ENCODE results near the gene RGS5.
"Not testable (repeated sequence)": the region's sequence is repeated elsewhere in the genome, so short reads cannot be mapped to it uniquely, and the experiment has no call there.

The RGS5 gene, protein sequence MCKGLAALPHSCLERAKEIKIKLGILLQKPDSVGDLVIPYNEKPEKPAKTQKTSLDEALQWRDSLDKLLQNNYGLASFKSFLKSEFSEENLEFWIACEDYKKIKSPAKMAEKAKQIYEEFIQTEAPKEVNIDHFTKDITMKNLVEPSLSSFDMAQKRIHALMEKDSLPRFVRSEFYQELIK

DNA sequence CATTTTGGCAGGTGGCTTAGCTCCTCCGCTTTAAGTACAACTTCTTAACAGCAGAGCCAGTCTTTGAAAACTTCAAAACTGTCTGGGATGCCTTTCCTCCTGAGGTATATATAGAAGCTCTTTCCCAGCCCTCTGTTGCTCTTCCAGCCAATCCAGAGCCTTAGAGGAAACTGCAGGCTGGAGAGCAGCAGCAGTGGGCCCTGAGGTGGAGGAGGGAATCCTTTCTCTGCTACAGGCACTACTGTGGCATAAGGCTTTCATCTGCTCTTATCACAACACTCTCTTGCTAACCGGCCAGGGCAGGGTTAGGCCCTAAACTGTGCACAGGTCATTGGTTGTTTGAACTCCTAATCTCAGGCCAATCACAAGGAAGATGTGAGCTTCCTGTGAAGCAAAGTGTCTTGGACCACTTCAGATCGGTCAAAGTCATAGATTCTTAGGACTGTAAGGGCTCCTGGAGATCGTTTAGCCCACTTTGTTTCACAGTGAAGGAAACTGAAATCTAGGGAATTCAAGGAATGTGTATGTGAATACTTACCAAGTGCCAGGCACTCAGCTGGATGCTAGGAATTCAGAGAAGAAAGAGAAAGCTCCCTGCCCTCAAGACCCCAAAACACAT, at the start of gene RGS5:
RGS5 (minus strand) TSS at position 84 of the 619 bp plus-strand sequence; CDS start at position 3, 81 bp downstream.
- Histone ChIP-seq H3K9me3 (ENCODE audit: severe bottlenecking) (no peaks in the 10 kb centered on the region), H3K36me3 (ENCODE audit: low read depth) (no peaks in the 10 kb centered on the region), H3K27me3 (ENCODE audit: insufficient read depth, poor library complexity, severe bottlenecking) (no peaks in the 10 kb centered on the region), H3K27ac (ENCODE audit: poor library complexity, severe bottlenecking) (no peak within 1 kb of the TSS), H3K4me3 (ENCODE audit: severe bottlenecking) (no peak within 1 kb of the TSS), H3K4me1 (ENCODE audit: insufficient read depth, poor library complexity, severe bottlenecking) (peaks cover 7% of the 10 kb centered on the region)
- ATAC-seq (ENCODE audit: low read depth) (no peak), DNase-seq (ENCODE audit: low spot score) (no peak)
- TF ChIP-seq CTCF (IDR thresholded peaks at IDR 0.05; ENCODE audit: poor library complexity, severe bottlenecking), result no peak

GRCh38 chr1:163250382-163250974, 47.8 kb upstream of the RGS5 start:
- TF ChIP-seq CTCF (IDR thresholded peaks at IDR 0.05; ENCODE audit: poor library complexity, severe bottlenecking), result no peak
- DNase-seq (ENCODE audit: low spot score), result no peak
- no peaks in the 10 kb centered on the region for H3K9me3 ChIP-seq (ENCODE audit: severe bottlenecking)
- no peak overlapping the region for H3K27ac ChIP-seq (ENCODE audit: poor library complexity, severe bottlenecking)
- H3K4me1 ChIP-seq (ENCODE audit: insufficient read depth, poor library complexity, severe bottlenecking), result no peaks in the 10 kb centered on the region
- no peak overlapping the region for H3K4me3 ChIP-seq (ENCODE audit: severe bottlenecking)
- no peaks in the 10 kb centered on the region for H3K36me3 ChIP-seq (ENCODE audit: low read depth)
- ATAC-seq (ENCODE audit: low read depth), result no peak
- no peaks in the 10 kb centered on the region for H3K27me3 ChIP-seq (ENCODE audit: insufficient read depth, poor library complexity, severe bottlenecking)

DNA sequence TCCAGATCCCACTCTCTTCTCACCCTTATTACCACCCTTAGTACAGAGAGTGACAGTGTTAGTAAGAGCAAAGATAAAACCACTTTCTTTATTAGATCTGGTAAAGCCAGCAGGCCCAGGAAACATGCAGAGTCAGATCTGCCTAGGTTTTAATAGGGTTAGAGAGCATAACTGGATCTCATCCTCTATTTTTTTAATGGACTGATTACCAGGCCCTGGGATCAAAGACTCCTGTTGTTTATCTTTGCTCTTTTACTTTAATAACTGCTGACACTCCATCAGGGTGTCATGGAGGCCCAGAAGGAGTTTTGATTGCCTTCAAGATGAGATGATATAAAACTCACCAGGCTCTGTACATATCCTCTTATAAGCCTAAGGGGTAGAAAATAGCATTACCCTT, 45.3 kb upstream of the RGS5 start:
- Histone ChIP-seq H3K27me3 (ENCODE audit: insufficient read depth, poor library complexity, severe bottlenecking) (no peaks in the 10 kb centered on the region), H3K4me1 (ENCODE audit: insufficient read depth, poor library complexity, severe bottlenecking) (no peaks in the 10 kb centered on the region), H3K27ac (ENCODE audit: poor library complexity, severe bottlenecking) (no peak overlapping the region), H3K36me3 (ENCODE audit: low read depth) (no peaks in the 10 kb centered on the region), H3K4me3 (ENCODE audit: severe bottlenecking) (no peak overlapping the region), H3K9me3 (ENCODE audit: severe bottlenecking) (no peaks in the 10 kb centered on the region)
- ATAC-seq (ENCODE audit: low read depth), result no peak
- no peak for TF ChIP-seq CTCF (IDR thresholded peaks at IDR 0.05; ENCODE audit: poor library complexity, severe bottlenecking)
- DNase-seq (ENCODE audit: low spot score), result no peak

DNA sequence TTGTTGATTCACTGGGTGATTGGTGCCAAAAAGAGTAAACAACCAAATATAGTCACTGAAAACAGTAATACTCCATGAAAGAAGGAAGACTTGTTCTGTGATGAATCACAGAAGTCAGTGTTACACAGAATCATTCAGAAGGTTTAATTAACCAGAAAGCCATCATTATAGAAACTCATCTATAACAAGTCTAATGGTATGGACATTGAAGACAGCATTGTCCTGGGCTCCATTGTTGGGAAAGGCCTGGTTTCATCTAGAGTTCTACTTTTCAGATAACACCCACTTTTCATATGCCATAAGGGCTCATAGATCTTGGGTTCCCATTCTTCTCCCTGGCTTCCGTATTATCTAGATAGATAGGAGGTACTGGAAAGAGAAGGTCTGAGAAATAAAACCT, 41.9 kb upstream of the RGS5 start:
- not testable (repeated sequence) for H3K4me1 ChIP-seq (ENCODE audit: insufficient read depth, poor library complexity, severe bottlenecking); H3K27me3 ChIP-seq (ENCODE audit: insufficient read depth, poor library complexity, severe bottlenecking); H3K9me3 ChIP-seq (ENCODE audit: severe bottlenecking); H3K36me3 ChIP-seq (ENCODE audit: low read depth); H3K4me3 ChIP-seq (ENCODE audit: severe bottlenecking); DNase-seq (ENCODE audit: low spot score); ATAC-seq (ENCODE audit: low read depth); H3K27ac ChIP-seq (ENCODE audit: poor library complexity, severe bottlenecking)

GRCh38 chr1:163241746-163242145, 39.0 kb upstream of the RGS5 start:
- no peaks in the 10 kb centered on the region for H3K36me3 ChIP-seq (ENCODE audit: low read depth)
- ATAC-seq (ENCODE audit: low read depth) (no peak), DNase-seq (ENCODE audit: low spot score) (no peak)
- no peak overlapping the region for H3K27ac ChIP-seq (ENCODE audit: poor library complexity, severe bottlenecking)
- no peak overlapping the region for H3K4me3 ChIP-seq (ENCODE audit: severe bottlenecking)
- no peaks in the 10 kb centered on the region for H3K27me3 ChIP-seq (ENCODE audit: insufficient read depth, poor library complexity, severe bottlenecking)
- TF ChIP-seq CTCF (IDR thresholded peaks at IDR 0.05; ENCODE audit: poor library complexity, severe bottlenecking), result no peak
- no peaks in the 10 kb centered on the region for H3K4me1 ChIP-seq (ENCODE audit: insufficient read depth, poor library complexity, severe bottlenecking)
- no peaks in the 10 kb centered on the region for H3K9me3 ChIP-seq (ENCODE audit: severe bottlenecking)
